Dermis microvascular lymphatic vessel endothelial cell (primary cell): ENCODE data around the gene ZNF443. TPM values are rescaled to one million over a fixed set of nuclear protein-coding genes. Genes with fewer than 3 reads are reported as not detected.
"Not testable (repeated sequence)": the region's sequence is repeated elsewhere in the genome, so short reads cannot be mapped to it uniquely, and the experiment has no call there.

Source experiments
- DNase-seq, 2 donors: peaks; one replicate each; pipeline versions ENCODE4 v3.0.0 to v3.0.0-alpha.2; 2010; ENCODE audit warnings: low read depth in 2 of 2
- total RNA-seq: library from RNA; depleted of rRNA; stranded (reverse); fragments of >200 nt; gene quantifications from 2 replicates; pipeline ENCODE4 v1.2.1, GENCODE V29; 2014

ZNF443 gene
- total RNA-seq: 4.5 and 6.7 TPM in 2 replicates

- DNase-seq: peak; percentile 96 to 99
Observed at GRCh38 chr19:12440541-12441316, at the start of gene ZNF443. TSS of gene ZNF443 (minus strand) at chr19:12441021. CDS start at chr19:12440914, 107 bp downstream.

DNA sequence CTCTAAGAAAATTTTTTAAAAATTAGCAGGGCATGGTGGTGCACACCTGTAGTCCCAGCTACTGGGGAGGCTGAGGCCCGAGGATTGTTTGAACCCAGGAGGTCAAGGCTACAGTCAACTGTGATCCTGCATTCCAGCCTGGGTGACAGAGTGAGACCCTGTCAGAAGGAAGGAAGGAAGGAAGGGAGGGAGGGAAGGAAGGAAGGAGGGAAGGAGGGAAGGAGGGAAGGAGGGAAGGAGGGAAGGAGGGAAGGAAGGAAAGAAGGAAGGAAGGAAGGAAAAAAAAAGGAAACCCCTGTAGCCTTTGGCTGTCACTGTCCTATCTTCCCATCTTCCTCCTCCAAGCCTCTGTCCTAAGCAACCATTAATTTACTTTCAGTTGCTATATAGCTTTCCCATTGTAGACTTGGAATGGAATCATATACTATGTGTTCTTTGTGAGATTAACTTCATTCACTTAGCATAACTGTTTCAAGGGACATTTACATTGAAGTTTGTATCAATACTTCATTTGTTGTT, 45.5 kb upstream of the ZNF443 start:
- not testable (repeated sequence) for DNase-seq

- no peak for DNase-seq
Observed at GRCh38 chr19:12485571-12485970, 44.8 kb upstream of the ZNF443 start.

- DNase-seq: no peak
Observed at GRCh38 chr19:12485052-12485416, 44.2 kb upstream of the ZNF443 start.

DNA sequence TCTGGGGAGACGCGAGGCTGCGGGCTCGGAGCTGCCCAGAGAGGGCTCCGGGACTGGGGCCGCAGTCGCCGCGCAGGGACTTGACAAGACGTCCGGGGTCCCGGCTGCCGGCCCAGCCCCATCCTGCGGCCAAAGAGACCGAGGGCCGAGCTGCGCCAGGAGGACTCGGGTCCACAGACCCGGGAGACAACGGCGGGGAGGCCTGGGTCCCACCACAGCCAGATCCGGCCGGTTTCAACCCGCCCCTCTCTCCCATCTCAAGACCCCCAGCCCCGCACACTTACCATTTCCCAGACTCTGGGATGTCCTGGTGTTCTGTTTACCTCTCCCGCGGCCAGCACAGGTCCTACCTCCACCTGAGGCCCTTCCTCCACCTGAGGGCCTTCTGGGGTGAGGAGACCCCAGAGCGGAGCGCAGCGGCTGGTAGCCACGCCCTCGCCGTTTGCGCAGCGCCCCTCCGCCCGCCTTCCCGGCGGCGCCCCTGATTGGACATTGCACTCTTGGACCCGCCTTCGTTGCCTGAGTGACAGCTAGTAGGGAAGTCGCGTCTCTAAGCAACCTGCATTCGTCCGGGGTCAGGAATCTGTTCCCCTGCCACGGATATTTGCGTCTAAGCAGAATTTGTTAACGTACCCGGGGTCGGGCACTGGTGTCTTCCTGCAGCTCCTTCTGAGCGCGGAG, 43.7 kb upstream of the ZNF443 start, which contains the start of gene ZNF709:
TSS of gene ZNF709 (minus strand) at position 446 of the 681 bp plus-strand sequence. CDS start at position 287, 159 bp downstream.
- peak; percentile 70 to 85 for DNase-seq

DNA sequence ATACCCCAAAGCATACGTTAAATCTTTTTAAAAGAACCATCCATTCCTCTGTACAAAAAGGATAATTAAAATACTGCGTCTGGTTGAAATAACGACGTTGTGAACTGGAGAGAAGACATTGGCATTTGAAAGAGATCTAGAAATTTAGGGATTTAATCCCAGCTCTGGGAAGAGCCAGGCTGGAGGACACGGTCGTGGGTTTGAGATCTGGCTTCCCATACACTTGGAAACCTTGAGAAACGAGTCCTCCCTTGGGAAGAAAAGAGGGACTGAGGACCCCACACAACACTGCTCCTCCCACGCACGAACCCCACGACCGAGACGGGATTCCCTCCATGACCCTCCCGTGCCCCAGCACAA, 43.2 kb upstream of the ZNF443 start:
- peak in 1 of 2 donors; percentile 1 for DNase-seq

- DNase-seq: no peak
Observed at GRCh38 chr19:12482509-12482886, 41.7 kb upstream of the ZNF443 start.

- no peak for DNase-seq
Observed at GRCh38 chr19:12481781-12482508, 41.1 kb upstream of the ZNF443 start.

DNA sequence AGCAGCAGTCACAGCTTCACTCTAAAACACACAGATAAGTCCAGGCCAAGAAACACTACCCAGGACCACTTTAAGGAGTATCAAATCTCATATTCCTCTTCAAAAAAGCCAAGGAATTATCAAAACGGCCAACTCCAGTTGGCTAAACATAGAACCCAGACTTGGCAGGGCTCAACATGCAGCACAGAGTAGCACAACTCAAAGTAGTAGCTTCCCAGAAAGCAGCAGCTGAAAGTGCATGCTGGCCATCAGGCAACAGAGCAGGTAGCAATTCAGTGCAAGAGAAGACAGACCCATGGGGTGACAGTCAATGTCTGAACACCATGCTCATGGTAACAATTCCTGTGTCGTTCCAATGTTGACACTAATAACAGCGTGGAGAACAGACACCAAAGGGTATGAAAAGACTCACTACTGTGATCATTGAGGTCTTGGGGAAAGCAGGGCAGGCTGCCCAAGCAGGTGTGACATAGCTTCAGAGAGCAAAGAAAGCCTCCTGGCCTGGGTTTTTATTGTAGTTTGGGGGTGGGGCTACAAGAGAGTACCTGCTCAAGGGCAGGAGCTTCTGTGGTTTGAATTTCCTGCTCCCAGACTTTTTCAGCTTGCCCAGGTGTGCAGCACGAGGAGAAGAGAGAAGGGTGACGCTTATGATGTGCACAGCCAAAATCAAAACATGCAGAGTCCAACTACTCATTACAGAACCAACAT, 37.6 kb upstream of the ZNF443 start:
- no peak for DNase-seq

DNA sequence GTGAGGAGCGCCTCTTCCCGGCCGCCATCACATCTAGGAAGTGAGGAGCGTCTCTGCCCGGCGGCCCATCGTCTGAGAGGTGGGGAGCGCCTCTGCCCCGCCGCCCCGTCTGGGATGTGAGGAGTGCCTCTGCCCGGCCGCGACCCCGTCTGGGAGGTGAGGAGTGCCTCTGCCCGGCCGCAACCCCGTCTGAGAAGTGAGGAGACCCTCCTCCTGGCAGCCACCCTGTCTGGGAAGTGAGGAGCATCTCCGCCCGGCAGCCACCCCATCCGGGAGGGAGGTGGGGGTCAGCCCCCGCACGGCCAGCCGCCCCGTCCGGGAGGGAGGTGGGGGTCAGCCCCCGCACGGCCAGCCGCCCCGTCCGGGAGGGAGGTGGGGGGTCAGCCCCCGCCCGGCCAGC, 26.8 kb upstream of the ZNF443 start:
- not testable (repeated sequence) for DNase-seq

- no peak for DNase-seq
Observed at GRCh38 chr19:12465211-12465610, 24.4 kb upstream of the ZNF443 start.

DNA sequence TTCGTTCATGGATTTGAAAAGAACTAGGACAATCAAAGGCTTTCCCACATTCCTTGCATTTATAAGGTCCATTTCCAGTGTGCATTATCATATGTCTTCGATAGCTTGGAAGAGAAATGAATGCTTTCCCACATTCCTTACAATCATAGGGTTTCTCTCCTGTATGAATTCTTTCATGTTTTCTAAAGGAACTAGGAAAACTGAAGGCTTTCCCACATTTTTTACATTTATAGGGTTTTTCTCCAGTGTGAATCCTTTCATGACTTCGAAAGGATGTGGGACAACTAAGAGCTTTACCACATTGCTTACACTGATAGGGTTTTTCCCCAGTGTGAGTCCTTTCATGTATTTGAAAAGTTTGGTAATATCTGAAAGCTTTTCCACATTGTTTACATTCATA, 23.9 kb upstream of the ZNF443 start:
- no peak for DNase-seq

GRCh38 chr19:12464139-12464538, 23.3 kb upstream of the ZNF443 start:
- DNase-seq: not testable (repeated sequence)

DNA sequence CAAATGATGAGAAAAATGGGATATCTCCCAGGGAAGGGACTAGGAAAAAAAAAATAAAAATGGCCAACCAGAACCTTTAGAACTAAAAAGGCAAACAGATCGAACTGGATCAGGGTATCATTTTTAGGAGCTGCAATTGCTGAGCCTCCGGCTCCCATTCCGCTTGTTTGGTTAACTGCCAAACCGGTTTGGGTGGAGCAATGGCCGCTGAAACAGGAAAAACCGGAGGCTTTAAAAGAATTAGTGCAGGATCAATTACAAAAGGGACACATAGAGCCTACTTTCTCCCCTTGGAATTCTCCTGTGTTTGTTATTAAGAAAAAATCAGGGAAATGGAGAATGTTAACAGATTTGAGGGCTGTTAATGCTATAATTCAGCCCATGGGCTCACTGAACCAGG, 12.7 kb upstream of the ZNF443 start:
- no peak for DNase-seq

- DNase-seq: no peak
Observed at GRCh38 chr19:12450844-12451243, 10.0 kb upstream of the ZNF443 start.

DNA sequence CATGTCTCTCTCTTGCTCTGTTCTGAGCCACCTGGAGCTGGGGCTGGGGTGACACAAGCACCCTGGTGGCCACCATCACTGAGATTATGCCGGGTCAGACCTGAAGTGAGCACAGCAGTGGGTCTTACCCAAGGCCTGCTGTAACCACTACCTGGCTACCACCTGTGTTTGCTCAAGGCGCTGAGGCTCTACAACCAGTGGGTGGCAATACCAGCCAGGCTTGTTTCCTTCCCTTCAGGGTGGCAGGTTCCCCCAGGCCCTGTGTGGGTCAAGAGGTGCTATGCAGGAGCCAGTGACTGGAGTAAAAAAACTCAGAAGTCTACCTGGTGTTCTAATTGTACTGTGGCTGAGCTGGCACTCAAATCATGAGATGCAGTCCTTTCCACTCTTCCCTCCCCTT, 8.0 kb upstream of the ZNF443 start:
- DNase-seq: no peak

GRCh38 chr19:12439686-12440540, 908 bp downstream of the ZNF443 start:
- peak in 1 of 2 donors; percentile 3 for DNase-seq

DNA sequence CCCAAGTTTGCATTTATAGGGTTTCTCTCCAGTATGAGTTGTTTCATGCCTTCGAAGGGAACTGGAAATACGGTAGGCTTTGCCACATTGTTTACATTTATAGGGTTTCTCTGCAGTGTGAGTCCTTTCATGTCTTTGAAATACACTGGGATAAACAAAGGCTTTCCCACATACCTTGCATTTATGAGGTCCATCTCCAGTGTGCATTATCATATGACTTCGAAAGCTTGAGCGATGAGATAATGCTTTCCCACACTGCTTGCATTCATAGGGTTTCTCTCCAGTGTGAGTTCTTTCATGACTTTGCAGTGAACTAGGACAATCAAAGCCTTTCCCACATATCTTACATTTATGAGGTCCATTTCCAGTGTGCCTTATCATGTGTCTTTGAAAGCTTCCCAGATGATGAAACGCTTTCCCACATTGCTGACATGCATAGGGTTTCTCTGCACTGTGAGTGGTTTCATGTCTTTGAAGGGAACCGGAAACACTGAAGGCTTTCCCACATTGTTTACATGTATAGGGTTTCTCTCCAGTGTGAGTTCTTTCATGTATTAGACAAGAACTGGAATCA, 10.0 kb downstream of the ZNF443 start:
- not testable (repeated sequence) for DNase-seq

GRCh38 chr19:12425888-12426274, 14.9 kb downstream of the ZNF443 start:
- DNase-seq: no peak

DNA sequence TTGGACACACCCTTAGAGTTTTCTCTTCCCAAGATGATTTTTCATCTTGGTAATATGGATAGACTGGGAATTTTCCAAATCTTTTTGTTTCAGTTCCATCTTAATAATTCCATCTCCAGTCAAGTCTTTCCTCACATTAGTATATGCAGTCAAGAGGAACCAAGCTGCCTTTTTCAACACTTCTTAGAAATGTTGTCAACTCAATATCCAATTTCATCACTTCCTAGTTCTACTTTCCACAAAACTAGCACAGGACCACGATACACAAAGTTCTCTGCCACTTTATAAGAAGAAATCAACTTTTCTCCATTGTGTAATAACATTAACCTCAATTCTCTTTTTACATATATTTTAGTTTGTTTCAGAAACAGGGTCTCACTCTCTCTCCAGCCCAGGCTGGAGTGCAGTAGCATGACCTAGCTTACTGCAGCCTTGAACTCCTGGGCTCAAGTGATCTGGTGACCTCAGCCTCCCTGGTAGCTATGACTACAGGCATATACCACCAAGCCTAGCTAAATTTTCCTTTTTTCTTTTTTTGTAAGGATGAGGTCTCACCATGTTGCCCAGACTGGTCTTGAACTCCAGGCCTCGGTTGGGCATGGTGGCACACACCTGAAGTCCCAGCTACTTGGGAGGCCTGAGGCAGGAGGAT, 15.5 kb downstream of the ZNF443 start:
- no peak for DNase-seq
